GM19239 (cell line): ENCODE results near the gene ACVR2A.

Experiments used
- DNase-seq: peaks from one replicate; pipeline ENCODE4 v3.0.0; 2011; ENCODE audit warnings: low spot score; ENCODE audit not compliant: insufficient read length
- FAIRE-seq: peaks from 2 replicates; lab custom pipeline; 2011; peaks lifted over from hg19 to GRCh38; lab: Jason Lieb, UNC

Gene ACVR2A

GRCh38 chr2:147854557-147855134 lies 9.8 kb downstream of the ACVR2A start:
- no peak for FAIRE-seq
- DNase-seq, result no peak

DNA sequence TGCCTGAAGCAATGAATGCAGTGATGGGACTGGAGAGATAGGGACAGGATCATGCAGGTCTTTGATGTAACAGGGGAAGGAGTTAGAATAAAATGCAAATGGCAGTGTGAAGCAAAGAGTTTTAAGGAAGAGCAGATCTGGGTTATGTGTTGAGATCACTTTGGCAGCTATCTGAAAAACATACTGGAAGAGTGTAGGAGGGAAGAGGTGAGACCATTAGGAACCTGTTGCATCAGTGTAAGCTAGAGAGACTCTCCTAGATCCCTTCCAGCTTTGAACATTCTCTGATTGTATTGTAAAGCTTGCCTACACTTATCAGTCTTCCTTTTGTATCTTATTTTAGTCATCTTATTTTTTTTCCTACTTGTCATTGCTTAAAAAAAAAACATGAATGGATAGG lies 10.5 kb downstream of the ACVR2A start:
- FAIRE-seq (no peak), DNase-seq (no peak)

- no peak for FAIRE-seq
- DNase-seq, result no peak
These were observed 11.1 kb downstream of the ACVR2A start for GRCh38 chr2:147855977-147856376.

- DNase-seq (no peak), FAIRE-seq (no peak)
These were observed 15.2 kb downstream of the ACVR2A start for GRCh38 chr2:147860009-147860408.

- no peak for DNase-seq
- FAIRE-seq, result no peak
These were observed 18.2 kb downstream of the ACVR2A start for GRCh38 chr2:147862859-147863516.

DNA sequence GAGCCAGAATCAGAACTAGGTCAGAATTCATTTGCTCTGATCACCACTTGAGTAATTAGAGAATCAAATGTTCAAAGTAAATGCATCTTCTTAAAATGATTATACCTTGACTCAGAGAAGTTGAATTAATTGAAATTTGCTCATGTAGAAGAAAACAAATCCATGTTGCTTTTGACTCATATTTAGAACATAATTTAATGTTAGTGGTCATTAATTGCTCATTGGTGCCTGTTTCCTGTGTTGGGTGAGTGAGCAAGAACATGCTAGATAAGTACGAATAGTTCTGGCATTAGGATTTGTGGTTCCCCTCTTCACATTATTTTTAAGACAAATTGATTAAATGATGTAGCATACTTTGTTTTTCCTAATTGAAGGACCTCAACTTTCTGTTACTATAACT lies 19.0 kb downstream of the ACVR2A start:
- FAIRE-seq, result no peak
- no peak for DNase-seq

DNA sequence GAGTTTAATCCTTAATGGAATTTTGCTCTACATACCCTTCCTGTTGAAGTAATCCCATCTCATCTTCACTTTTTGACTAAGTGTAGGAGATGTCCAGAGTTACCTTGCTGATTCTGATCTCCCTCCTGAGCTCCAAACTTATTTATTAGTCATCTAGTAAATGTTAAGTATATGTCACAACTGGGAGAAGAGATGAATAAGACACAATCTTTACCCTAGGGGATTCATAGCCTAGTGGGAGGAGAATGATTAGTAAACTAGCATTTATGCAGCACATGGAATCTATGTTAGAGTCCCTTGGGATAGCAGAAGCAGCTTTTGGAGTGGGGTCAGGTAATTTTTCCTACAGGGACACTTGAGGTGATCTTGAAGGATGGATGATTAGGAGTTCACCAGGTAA lies 20.7 kb downstream of the ACVR2A start:
- DNase-seq (no peak), FAIRE-seq (no peak)

DNA sequence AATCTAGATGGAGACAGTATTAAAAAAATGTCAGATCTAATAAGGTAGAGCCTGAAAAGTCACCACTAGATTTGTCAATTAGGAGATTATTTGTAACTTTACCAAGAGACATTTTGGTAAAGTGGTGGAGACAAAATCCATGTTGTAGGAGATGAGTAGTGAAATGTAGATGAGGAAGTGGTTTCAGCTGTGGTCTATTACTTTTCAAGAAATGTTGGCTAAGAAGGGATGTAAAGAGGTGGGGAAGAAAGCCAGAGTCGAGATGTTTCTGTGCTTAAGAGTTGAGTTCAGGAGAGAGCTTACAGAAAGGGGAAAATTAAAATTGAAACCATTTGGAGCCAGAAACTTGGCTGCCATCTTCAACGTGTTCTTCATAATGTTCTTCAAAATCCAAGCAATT lies 22.2 kb downstream of the ACVR2A start:
- FAIRE-seq (no peak), DNase-seq (no peak)

GRCh38 chr2:147869934-147870333 lies 25.1 kb downstream of the ACVR2A start:
- FAIRE-seq, result no peak
- DNase-seq, result no peak

DNA sequence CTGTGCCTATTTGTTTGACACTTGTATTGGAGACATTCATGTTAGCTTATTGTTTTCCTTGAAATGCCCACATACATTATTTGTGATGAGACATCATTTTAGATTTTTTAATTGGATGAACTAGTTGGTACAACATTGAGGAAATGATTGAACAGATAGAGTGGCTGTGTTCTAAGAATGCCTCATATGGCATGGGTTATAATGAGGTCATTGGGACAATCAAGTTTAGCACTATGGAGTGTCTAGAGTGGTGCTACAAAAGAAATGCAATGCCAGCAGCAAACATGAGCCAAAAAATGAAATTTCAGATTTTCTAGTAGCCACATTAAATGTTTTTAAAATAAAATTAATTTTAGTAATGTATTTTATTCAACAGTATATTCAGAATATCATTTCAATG lies 28.1 kb downstream of the ACVR2A start:
- no peak for FAIRE-seq
- no peak for DNase-seq

GRCh38 chr2:147873859-147874483 lies 29.1 kb downstream of the ACVR2A start:
- DNase-seq, result no peak
- no peak for FAIRE-seq

- DNase-seq, result no peak
- no peak for FAIRE-seq
These were observed 35.0 kb downstream of the ACVR2A start for GRCh38 chr2:147879846-147880245.

DNA sequence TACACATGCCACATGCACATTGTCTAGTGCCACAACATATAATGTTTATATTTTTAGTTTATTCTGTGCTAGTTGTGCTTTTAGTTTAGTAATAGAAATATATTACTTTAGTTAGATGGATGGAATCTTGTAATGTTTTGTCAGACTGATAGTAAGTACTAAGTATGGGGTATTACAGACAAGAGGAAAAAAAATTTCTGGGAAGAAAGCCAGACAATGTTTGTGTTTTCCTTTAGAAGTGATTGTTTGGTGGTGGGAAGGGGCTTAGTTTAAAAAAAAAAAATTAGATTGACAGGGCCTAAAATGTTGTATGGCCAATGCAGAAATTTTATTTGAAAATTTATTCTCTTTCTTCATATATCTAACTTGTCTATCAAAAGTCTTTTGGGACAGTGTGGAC lies 37.8 kb downstream of the ACVR2A start:
- no peak for DNase-seq
- FAIRE-seq, result no peak

- DNase-seq (no peak), FAIRE-seq (no peak)
These were observed 40.0 kb downstream of the ACVR2A start for GRCh38 chr2:147884830-147885229.

GRCh38 chr2:147886136-147886535 lies 41.3 kb downstream of the ACVR2A start:
- FAIRE-seq (no peak), DNase-seq (no peak)

DNA sequence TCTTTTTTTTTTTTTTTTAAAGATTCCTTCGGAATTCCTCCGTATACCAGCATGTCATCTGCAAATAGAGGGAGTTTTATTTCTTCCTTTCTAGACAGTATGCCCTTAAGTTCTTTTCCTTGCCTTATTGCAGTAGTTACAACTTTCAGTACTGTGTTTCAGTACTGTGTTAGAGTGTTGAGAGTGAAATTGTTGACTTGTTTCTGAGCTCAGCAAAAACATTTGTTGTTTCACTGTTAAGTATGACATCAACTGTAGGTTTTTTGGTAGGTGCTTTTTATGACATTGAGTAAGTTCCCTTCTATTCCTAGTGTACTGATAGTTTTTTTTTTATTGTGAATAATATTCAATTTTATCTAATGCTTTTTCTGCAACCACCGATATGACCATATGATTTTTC lies 43.9 kb downstream of the ACVR2A start:
- FAIRE-seq (no peak), DNase-seq (no peak)

- no peak for FAIRE-seq
These were observed 59.2 kb downstream of the ACVR2A start for GRCh38 chr2:147904051-147904450.

DNA sequence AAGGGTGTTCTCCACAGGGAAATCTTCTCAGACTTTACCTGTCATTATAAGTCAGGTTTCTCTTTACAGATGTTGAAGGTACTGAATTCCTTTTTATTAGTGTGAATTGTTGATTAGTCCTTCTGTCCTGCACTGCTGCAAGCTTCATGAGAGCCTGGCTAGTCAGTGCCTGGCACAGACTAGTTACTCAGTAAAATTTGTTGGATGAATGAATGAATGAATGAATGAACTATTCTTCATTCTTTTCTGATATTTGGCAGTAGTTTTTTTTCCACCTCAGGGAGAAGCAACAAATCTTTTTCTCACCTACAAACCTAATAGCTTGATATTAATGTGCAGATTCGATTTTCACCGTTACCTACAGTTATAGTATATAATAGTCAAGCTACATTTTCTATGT lies 64.3 kb downstream of the ACVR2A start:
- FAIRE-seq (no peak), DNase-seq (no peak)

More at GRCh38 chr2:147904051-147904450, 59.2 kb downstream of the ACVR2A start:
- DNase-seq, result no peak

DNA sequence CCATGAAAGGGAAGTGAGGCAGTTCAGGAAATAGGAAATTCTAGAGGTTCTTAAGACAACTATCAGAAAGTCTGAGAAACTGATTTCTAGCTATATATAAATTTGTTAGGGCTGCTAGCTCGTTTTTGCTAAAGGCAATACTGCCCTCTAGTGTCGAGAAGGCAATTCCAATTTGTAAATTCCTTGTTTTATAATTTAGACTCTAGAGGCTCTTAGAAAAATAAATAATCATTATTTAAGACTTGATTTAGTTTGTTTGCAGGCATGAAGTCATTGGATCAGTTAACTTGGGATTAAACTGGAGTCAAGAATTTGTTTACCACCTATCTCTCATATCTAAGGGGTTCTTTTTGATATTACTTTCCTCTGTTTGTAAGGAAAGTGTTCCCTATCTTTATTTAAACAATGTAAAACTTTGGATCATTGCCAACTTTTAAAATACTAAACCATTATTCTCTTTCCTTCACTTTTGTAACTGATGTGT lies 66.2 kb downstream of the ACVR2A start:
- FAIRE-seq, result no peak
- no peak for DNase-seq

DNA sequence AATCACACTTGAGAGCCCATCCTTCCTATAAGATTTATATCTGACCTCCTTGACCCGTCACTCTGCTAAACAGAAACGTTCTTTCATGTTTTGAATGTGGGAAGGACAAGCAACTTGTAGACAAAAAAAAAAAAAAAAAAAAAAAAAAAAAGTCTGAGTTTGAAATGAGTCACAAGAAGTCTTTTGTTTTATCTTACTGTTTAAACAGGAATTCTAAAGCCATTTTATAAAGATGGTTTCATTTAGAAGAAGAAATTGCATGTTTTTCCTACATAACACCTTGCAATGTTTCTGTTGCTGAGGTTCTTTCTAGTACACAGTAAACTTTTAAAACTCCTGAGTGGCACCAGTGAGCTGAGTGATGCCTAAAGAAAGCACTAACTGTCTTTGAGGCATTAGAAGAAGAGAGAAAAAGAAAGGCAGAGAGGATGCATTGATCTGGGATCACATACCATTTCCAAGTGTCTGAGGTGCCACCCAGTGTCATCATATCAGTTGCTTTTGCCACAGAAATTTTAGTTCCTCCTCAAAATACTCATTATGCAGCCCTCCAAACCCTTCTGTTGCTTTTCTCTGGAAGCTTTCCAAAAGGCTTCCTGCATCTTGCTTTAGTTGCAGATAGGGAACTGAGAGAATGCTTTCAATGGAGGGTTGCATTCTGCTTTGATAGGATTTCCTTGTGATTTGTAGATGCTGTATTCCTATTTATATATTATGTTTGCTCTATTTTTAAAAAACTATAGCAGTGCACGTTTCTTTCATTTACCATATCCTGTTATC lies 69.1 kb downstream of the ACVR2A start:
- DNase-seq, result no peak
- FAIRE-seq, result no peak

- FAIRE-seq (no peak), DNase-seq (no peak)
These were observed 71.2 kb downstream of the ACVR2A start for GRCh38 chr2:147916067-147916466.
